Measurements from ENCODE around the gene BCOR.

The BCOR gene

DNA sequence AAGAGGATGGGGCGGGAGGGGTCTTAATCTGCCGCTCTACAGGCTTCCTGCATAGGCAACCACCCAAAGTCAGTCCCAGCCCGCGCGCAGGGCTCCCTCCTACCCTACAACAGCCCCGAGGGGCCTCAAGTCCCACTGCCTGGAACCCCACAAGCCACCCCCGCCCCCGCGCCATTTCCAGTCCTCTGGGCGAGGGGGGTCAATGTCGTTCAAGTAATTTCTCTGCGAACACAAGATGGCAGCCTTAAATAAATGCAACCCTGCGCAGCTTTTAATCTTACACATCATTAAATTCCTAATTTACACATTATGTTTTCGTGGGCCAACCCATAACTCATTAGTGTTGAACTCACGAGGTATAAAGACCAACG is 92.9 kb downstream of the BCOR start:
- Histone ChIP-seq H3K36me3 (ENCODE audit: low read depth) (no peaks in the 10 kb centered on the region), H3K4me1 (ENCODE audit: insufficient read depth, poor library complexity, severe bottlenecking) (no peaks in the 10 kb centered on the region), H3K4me3 (ENCODE audit: severe bottlenecking) (no peak overlapping the region), H3K27me3 (ENCODE audit: insufficient read depth, poor library complexity, severe bottlenecking) (no peaks in the 10 kb centered on the region), H3K9me3 (ENCODE audit: severe bottlenecking) (no peaks in the 10 kb centered on the region), H3K27ac (ENCODE audit: poor library complexity, severe bottlenecking) (no peak overlapping the region)
- TF ChIP-seq, protein P1, sequence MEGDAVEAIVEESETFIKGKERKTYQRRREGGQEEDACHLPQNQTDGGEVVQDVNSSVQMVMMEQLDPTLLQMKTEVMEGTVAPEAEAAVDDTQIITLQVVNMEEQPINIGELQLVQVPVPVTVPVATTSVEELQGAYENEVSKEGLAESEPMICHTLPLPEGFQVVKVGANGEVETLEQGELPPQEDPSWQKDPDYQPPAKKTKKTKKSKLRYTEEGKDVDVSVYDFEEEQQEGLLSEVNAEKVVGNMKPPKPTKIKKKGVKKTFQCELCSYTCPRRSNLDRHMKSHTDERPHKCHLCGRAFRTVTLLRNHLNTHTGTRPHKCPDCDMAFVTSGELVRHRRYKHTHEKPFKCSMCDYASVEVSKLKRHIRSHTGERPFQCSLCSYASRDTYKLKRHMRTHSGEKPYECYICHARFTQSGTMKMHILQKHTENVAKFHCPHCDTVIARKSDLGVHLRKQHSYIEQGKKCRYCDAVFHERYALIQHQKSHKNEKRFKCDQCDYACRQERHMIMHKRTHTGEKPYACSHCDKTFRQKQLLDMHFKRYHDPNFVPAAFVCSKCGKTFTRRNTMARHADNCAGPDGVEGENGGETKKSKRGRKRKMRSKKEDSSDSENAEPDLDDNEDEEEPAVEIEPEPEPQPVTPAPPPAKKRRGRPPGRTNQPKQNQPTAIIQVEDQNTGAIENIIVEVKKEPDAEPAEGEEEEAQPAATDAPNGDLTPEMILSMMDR (IDR thresholded peaks at IDR 0.05; ENCODE audit: poor library complexity, severe bottlenecking), result no peak
- no peak for ATAC-seq (ENCODE audit: low read depth)
- DNase-seq (ENCODE audit: low spot score), result no peak

DNA sequence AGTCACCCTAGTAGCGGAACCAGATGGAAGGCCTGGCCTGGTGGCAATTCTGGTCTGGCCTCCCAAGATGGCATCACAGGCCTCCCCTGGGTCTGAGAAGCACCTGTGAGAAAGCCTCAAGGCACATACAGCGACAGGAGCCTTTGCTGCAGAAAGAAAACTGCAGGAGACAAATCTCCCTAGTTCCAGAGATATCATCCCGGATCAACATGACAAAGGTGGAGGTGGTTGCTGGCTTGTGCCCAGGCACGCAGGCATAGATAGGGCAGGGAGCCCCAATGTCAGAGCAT is 93.6 kb downstream of the BCOR start:
- Histone ChIP-seq H3K27me3 (ENCODE audit: insufficient read depth, poor library complexity, severe bottlenecking) (no peaks in the 10 kb centered on the region), H3K4me3 (ENCODE audit: severe bottlenecking) (no peak overlapping the region), H3K4me1 (ENCODE audit: insufficient read depth, poor library complexity, severe bottlenecking) (peaks cover under 1% of the 10 kb centered on the region), H3K36me3 (ENCODE audit: low read depth) (no peaks in the 10 kb centered on the region), H3K9me3 (ENCODE audit: severe bottlenecking) (no peaks in the 10 kb centered on the region), H3K27ac (ENCODE audit: poor library complexity, severe bottlenecking) (no peak overlapping the region)
- TF ChIP-seq, protein P1 (IDR thresholded peaks at IDR 0.05; ENCODE audit: poor library complexity, severe bottlenecking), result no peak
- no peak for DNase-seq (ENCODE audit: low spot score)
- ATAC-seq (ENCODE audit: low read depth), result no peak

DNA sequence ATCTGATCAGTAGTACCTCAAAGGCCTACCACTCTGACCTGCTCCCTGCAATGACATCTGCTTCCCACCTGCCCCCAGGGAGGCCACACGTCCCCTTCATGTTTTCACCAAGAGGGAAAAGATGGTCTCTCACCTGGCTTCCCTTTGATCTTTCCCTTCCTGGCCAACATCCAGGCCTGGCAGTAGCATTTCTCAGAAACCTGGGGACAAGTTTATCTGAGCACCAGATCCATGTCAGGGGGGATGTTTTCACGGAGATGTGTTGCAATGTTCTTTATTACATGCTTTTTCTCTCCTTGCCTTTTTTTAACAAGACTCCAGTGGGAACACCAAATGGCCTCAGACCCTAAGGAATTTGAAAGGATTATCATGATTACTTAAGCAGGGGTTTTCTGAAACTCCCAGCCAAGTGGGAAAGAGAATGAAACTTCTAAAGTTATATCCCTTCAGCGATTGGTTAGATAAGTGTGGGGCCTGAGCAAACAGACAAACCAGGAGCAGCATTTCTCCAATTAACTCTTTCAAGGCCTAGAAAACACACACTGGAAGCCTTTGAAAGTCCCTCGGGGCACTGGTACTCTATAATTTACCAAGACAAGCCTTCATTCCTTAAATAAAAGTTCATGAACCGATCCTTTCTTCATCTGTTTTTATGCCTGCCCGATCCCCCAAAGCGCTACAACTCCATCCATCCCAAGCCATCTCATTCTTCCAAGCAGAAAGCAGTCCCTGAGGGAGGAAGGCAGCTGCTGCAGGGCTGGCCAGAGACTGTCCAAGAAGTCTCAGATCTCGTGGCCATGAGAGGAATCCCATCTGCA is 94.1 kb downstream of the BCOR start:
- peaks cover 6% of the 10 kb centered on the region for H3K4me1 ChIP-seq (ENCODE audit: insufficient read depth, poor library complexity, severe bottlenecking)
- H3K27me3 ChIP-seq (ENCODE audit: insufficient read depth, poor library complexity, severe bottlenecking), result no peaks in the 10 kb centered on the region
- no peak for DNase-seq (ENCODE audit: low spot score)

DNA sequence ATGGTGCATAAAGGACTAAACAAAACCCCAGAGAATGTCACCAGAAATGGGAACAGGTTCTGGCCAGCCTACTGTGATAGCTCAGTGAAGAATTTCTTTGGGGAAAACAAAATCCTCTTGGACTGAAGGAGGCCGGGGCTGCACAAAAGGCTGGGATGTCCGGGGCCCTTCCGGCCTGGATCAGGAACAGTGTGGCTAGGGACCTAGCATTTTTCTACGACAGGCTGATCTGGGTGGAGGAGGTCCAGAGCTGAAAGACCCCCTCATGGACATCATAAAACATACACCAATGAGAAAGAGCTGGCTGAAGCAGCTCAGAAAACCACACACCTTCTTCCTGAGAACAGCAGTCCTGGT is 94.7 kb downstream of the BCOR start:
- Histone ChIP-seq H3K4me1 (ENCODE audit: insufficient read depth, poor library complexity, severe bottlenecking) (peaks cover 7% of the 10 kb centered on the region), H3K36me3 (ENCODE audit: low read depth) (no peaks in the 10 kb centered on the region), H3K4me3 (ENCODE audit: severe bottlenecking) (no peak overlapping the region), H3K27ac (ENCODE audit: poor library complexity, severe bottlenecking) (no peak overlapping the region), H3K27me3 (ENCODE audit: insufficient read depth, poor library complexity, severe bottlenecking) (no peaks in the 10 kb centered on the region), H3K9me3 (ENCODE audit: severe bottlenecking) (no peaks in the 10 kb centered on the region)
- DNase-seq (ENCODE audit: low spot score), result no peak
- no peak for ATAC-seq (ENCODE audit: low read depth)
- TF ChIP-seq, protein P1 (IDR thresholded peaks at IDR 0.05; ENCODE audit: poor library complexity, severe bottlenecking), result no peak

More for the DNA sequence above, 94.1 kb downstream of the BCOR start:
- TF ChIP-seq, protein P1 (IDR thresholded peaks at IDR 0.05; ENCODE audit: poor library complexity, severe bottlenecking), result no peak
- H3K9me3 ChIP-seq (ENCODE audit: severe bottlenecking), result no peaks in the 10 kb centered on the region
- no peaks in the 10 kb centered on the region for H3K36me3 ChIP-seq (ENCODE audit: low read depth)
- ATAC-seq (ENCODE audit: low read depth), result no peak
- H3K4me3 ChIP-seq (ENCODE audit: severe bottlenecking), result no peak overlapping the region
- H3K27ac ChIP-seq (ENCODE audit: poor library complexity, severe bottlenecking), result no peak overlapping the region

All from RWPE2 (cell line).